ENCODE results near the gene TXLNB.
"Not testable (repeated sequence)": the region's sequence is repeated elsewhere in the genome, so short reads cannot be mapped to it uniquely, and the experiment has no call there.

TXLNB gene

DNA sequence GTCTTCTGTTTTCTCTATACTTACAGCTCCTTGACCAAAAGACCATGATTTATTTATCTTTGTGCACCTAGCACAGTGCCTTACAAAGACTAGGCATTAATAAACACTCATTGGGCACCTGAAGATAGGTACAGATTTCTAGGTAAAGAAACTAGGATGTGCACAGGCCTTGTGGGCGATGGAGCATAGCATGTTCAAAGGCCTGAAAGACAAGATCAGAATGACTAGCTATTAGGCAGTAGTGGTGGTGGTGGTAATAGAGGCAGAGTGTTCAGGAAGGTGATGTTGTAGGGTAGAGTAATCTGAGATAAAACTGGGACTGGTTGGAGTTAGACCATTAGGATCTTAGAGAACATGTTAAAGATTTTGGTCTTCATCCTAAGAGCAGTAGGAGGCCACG is 3.9 kb downstream of the TXLNB start:
- Histone ChIP-seq H3K27me3 (ENCODE audit: insufficient read depth, low read depth, severe bottlenecking) (no peaks in the 10 kb centered on the region), H3K9me3 (ENCODE audit: severe bottlenecking) (no peaks in the 10 kb centered on the region), H3K36me3 (no peaks in the 10 kb centered on the region), H3K27ac (no peak overlapping the region), H3K4me3 (ENCODE audit: low read depth, low read length) (no peak overlapping the region)
- TF ChIP-seq CTCF (IDR thresholded peaks at IDR 0.05; ENCODE audit: low read depth, low read length): no peak
- no peak for DNase-seq

DNA sequence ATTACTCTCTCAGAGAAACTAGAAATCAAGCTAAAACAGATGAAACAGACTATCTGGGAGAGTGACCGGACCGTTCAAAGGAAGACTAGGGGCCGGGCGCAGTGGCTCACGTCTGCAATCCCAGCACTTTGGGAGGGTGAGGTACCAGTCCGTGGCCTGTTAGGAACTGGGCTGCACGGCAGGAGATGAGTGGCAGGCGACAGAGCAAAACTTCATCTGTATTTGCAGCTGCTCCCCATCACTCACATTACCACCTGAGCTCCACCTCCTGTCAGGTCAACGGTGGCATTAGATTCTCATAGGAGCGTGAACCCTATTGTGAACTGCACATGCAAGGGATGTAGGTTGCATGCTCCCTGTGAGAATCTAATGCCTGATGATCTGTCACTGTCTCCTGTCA is 5.4 kb downstream of the TXLNB start:
- not testable (repeated sequence) for H3K9me3 ChIP-seq (ENCODE audit: severe bottlenecking); H3K4me3 ChIP-seq (ENCODE audit: low read depth, low read length); H3K27me3 ChIP-seq (ENCODE audit: insufficient read depth, low read depth, severe bottlenecking); H3K36me3 ChIP-seq; DNase-seq; H3K27ac ChIP-seq

GRCh38 chr6:139285590-139285989 is 6.2 kb downstream of the TXLNB start:
- Histone ChIP-seq H3K36me3 (no peaks in the 10 kb centered on the region), H3K9me3 (ENCODE audit: severe bottlenecking) (no peaks in the 10 kb centered on the region), H3K27me3 (ENCODE audit: insufficient read depth, low read depth, severe bottlenecking) (no peaks in the 10 kb centered on the region), H3K4me3 (ENCODE audit: low read depth, low read length) (no peak overlapping the region), H3K27ac (no peak overlapping the region)
- TF ChIP-seq CTCF (IDR thresholded peaks at IDR 0.05; ENCODE audit: low read depth, low read length): no peak
- no peak for DNase-seq

GRCh38 chr6:139284789-139285188 is 7.0 kb downstream of the TXLNB start:
- Histone ChIP-seq H3K9me3 (ENCODE audit: severe bottlenecking) (no peaks in the 10 kb centered on the region), H3K36me3 (no peaks in the 10 kb centered on the region), H3K27me3 (ENCODE audit: insufficient read depth, low read depth, severe bottlenecking) (no peaks in the 10 kb centered on the region), H3K27ac (no peak overlapping the region), H3K4me3 (ENCODE audit: low read depth, low read length) (no peak overlapping the region)
- TF ChIP-seq CTCF (IDR thresholded peaks at IDR 0.05; ENCODE audit: low read depth, low read length): no peak
- DNase-seq: no peak

GRCh38 chr6:139282684-139283083 is 9.1 kb downstream of the TXLNB start:
- no peak for TF ChIP-seq CTCF (IDR thresholded peaks at IDR 0.05; ENCODE audit: low read depth, low read length)
- Histone ChIP-seq H3K27me3 (ENCODE audit: insufficient read depth, low read depth, severe bottlenecking) (no peaks in the 10 kb centered on the region), H3K36me3 (no peaks in the 10 kb centered on the region), H3K27ac (no peak overlapping the region), H3K9me3 (ENCODE audit: severe bottlenecking) (no peaks in the 10 kb centered on the region), H3K4me3 (ENCODE audit: low read depth, low read length) (no peak overlapping the region)
- DNase-seq: no peak

- Histone ChIP-seq H3K36me3 (no peaks in the 10 kb centered on the region), H3K4me3 (ENCODE audit: low read depth, low read length) (no peak overlapping the region), H3K27me3 (ENCODE audit: insufficient read depth, low read depth, severe bottlenecking) (no peaks in the 10 kb centered on the region), H3K27ac (no peak overlapping the region), H3K9me3 (ENCODE audit: severe bottlenecking) (no peaks in the 10 kb centered on the region)
- no peak for TF ChIP-seq CTCF (IDR thresholded peaks at IDR 0.05; ENCODE audit: low read depth, low read length)
- no peak for DNase-seq
Observed at GRCh38 chr6:139278190-139278589, 13.6 kb downstream of the TXLNB start.

All from WERI-Rb-1 (cell line).